ENCODE measurements around the gene ZBTB11.

DNA sequence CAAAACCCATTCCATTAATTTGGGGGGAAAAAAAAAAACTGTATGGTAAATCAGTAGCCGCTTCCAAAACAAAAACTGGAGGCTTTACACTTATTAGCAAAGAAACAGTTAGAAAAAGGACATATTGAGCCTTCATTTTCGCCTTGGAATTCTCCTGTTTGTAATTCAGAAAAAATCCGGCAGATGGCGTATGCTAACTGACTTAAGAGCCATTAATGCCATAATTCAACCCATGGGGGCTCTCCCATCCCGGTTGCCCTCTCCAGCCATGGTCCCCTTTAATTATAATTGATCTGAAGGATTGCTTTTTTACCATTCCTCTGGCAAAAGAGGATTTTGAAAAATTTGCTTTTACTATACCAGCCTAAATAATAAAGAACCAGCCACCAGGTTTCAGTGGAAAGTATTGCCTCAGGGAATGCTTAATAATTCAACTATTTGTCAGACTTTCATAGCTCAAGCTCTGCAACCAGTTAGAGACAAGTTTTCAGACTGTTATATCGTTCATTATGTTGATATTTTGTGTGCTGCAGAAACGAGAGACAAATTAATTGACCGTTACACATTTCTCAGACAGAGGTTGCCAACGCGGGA, 18.9 kb upstream of the ZBTB11 start:
- TF ChIP-seq, protein P1, sequence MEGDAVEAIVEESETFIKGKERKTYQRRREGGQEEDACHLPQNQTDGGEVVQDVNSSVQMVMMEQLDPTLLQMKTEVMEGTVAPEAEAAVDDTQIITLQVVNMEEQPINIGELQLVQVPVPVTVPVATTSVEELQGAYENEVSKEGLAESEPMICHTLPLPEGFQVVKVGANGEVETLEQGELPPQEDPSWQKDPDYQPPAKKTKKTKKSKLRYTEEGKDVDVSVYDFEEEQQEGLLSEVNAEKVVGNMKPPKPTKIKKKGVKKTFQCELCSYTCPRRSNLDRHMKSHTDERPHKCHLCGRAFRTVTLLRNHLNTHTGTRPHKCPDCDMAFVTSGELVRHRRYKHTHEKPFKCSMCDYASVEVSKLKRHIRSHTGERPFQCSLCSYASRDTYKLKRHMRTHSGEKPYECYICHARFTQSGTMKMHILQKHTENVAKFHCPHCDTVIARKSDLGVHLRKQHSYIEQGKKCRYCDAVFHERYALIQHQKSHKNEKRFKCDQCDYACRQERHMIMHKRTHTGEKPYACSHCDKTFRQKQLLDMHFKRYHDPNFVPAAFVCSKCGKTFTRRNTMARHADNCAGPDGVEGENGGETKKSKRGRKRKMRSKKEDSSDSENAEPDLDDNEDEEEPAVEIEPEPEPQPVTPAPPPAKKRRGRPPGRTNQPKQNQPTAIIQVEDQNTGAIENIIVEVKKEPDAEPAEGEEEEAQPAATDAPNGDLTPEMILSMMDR (IDR thresholded peaks at IDR 0.05): peak; percentile 46 to 85 (median 68)
- TF ChIP-seq POLR2A (IDR thresholded peaks at IDR 0.05): no peak

Measured in adrenal gland (tissue), 5 donors.